Ishikawa (cell line): ENCODE results near the gene CUEDC1.

Experiments
- CEBPB ChIP-seq: IDR thresholded peaks from 2 replicates; pipeline ENCODE4 v1.6.1; 2012
- CREB1 ChIP-seq: IDR thresholded peaks from 2 replicates; pipeline ENCODE4 v1.6.1; 2012; ENCODE audit warnings: low read depth
- EGR1 ChIP-seq: IDR thresholded peaks from 2 replicates; pipeline ENCODE4 v1.6.1; 2012
- EP300 ChIP-seq: IDR thresholded peaks from 2 replicates; pipeline ENCODE4 v1.6.1; 2012; ENCODE audit warnings: borderline replicate concordance
- FOXM1 ChIP-seq: IDR thresholded peaks from 2 replicates; pipeline ENCODE4 v1.6.1; 2012; ENCODE audit warnings: low read depth, borderline replicate concordance
- MAX ChIP-seq: IDR thresholded peaks from 2 replicates; pipeline ENCODE4 v1.6.1; 2012
- RAD21 ChIP-seq: IDR thresholded peaks from 2 replicates; pipeline ENCODE4 v1.6.1; 2012; ENCODE audit warnings: low read depth
- REST ChIP-seq: IDR thresholded peaks from 2 replicates; pipeline ENCODE4 v1.6.1; 2012; ENCODE audit warnings: low read depth, mild to moderate bottlenecking
- TAF1 ChIP-seq: IDR thresholded peaks from 2 replicates; pipeline ENCODE4 v1.6.1; 2012; ENCODE audit warnings: low read depth, mild to moderate bottlenecking
- TCF12 ChIP-seq: IDR thresholded peaks from 2 replicates; pipeline ENCODE4 v1.6.1; 2012; ENCODE audit warnings: low read depth
- TEAD4 ChIP-seq: IDR thresholded peaks from 2 replicates; pipeline ENCODE4 v1.6.1; 2012
- USF1 ChIP-seq: IDR thresholded peaks from 2 replicates; pipeline ENCODE4 v1.6.1; 2012
- YY1 ChIP-seq: IDR thresholded peaks from 2 replicates; pipeline ENCODE4 v1.6.1; 2012; ENCODE audit warnings: low read depth

- TF ChIP-seq CREB1 (no peak), MAX (no peak), EP300 (no peak), EGR1 (no peak), CEBPB (no peak), FOXM1 (no peak), USF1 (no peak), TCF12 (no peak), YY1 (no peak), REST (no peak), RAD21 (no peak), TAF1 (no peak), TEAD4 (no peak)
Measured at GRCh38 chr17:57817299-57817698, 137.9 kb downstream of the CUEDC1 start.
